Smooth muscle cell (in vitro differentiated cells): ENCODE results near the gene SELENOV. TPM values are rescaled to one million over a fixed set of nuclear protein-coding genes. Genes with fewer than 3 reads are reported as not detected.
A peak's percentile ranks its signal among the peaks of the same experiment; 100 is the strongest.

Experiments
- DNase-seq: peaks from one replicate; lab custom pipeline; 2025; ENCODE audit not compliant: unreplicated experiment; lab: John Stamatoyannopoulos, UW
- H2AFZ ChIP-seq: fragments of 200-600 bp; sonication (generic); 2 replicates; pipeline ENCODE4 v1.6.0; 2016; ENCODE audit warnings: antibody characterized with exemption, low read depth, mild to moderate bottlenecking
- H3F3A ChIP-seq: fragments of 200-600 bp; sonication (generic); 2 replicates; pipeline ENCODE4 v1.6.0; 2017; ENCODE audit warnings: antibody characterized with exemption, low read depth
- H3K27ac ChIP-seq: fragments of 200-600 bp; sonication (generic); 2 replicates; pipeline ENCODE4 v1.5.1; 2016; ENCODE audit warnings: low read depth, mild to moderate bottlenecking
- H3K27me3 ChIP-seq: fragments of 200-600 bp; sonication (generic); 2 replicates; pipeline ENCODE4 v1.6.1; 2016; ENCODE audit warnings: low read depth, mild to moderate bottlenecking
- H3K36me3 ChIP-seq: fragments of 200-600 bp; sonication (generic); 2 replicates; pipeline ENCODE4 v1.5.1; 2016; ENCODE audit warnings: low read depth
- H3K4me1 ChIP-seq: fragments of 200-600 bp; sonication (generic); 2 replicates; pipeline ENCODE4 v1.5.1; 2016; ENCODE audit warnings: low read depth
- H3K4me2 ChIP-seq: fragments of 200-600 bp; sonication (generic); 2 replicates; pipeline ENCODE4 v1.6.0; 2016; ENCODE audit warnings: mild to moderate bottlenecking
- H3K4me3 ChIP-seq: fragments of 200-600 bp; sonication (generic); 2 replicates; pipeline ENCODE4 v1.5.1; 2016; ENCODE audit warnings: mild to moderate bottlenecking
- H3K79me2 ChIP-seq: fragments of 200-600 bp; sonication (generic); 2 replicates; pipeline ENCODE4 v1.6.0; 2016; ENCODE audit warnings: low read depth, mild to moderate bottlenecking
- H3K9ac ChIP-seq: fragments of 200-600 bp; sonication (generic); 2 replicates; pipeline ENCODE4 v1.6.0; 2016; ENCODE audit warnings: low read depth
- H3K9me3 ChIP-seq: fragments of 200-600 bp; sonication (generic); replicated peaks from 2 replicates; pipeline ENCODE4 v1.5.1; 2016; ENCODE audit warnings: low read depth
- H4K20me1 ChIP-seq: fragments of 200-600 bp; sonication (generic); 2 replicates; pipeline ENCODE4 v1.6.0; 2016; ENCODE audit warnings: low read depth
- CTCF ChIP-seq: fragments of 200-600 bp; sonication (generic); IDR thresholded peaks from 2 replicates; pipeline ENCODE4 v1.5.1; 2017; ENCODE audit warnings: borderline replicate concordance, mild to moderate bottlenecking, antibody characterized with exemption; ENCODE audit not compliant: insufficient read depth, poor library complexity, severe bottlenecking
- WGBS: methylation state at CpG from one replicate; pipeline ENCODE4 v1.1.7; 2016; ENCODE audit warnings: low lambda C conversion rate; 5-methylcytosine and 5-hydroxymethylcytosine counted together
- polyA plus RNA-seq: library from polyadenylated mRNA; unstranded; fragments of >200 nt; fragmentation: Nextera tagmentation; extraction: Ambion mirVana; gene quantifications from 2 replicates; pipeline ENCODE4 v1.2.1, GENCODE V29; 2016
- total RNA-seq: library from RNA; depleted of rRNA; stranded (reverse); fragments of >200 nt; gene quantifications from 2 replicates; pipeline ENCODE4 v1.2.3, GENCODE V29; 2014

Gene SELENOV
- total and polyA plus RNA-seq, 2 experiments from 2014 or later = not detected

DNA sequence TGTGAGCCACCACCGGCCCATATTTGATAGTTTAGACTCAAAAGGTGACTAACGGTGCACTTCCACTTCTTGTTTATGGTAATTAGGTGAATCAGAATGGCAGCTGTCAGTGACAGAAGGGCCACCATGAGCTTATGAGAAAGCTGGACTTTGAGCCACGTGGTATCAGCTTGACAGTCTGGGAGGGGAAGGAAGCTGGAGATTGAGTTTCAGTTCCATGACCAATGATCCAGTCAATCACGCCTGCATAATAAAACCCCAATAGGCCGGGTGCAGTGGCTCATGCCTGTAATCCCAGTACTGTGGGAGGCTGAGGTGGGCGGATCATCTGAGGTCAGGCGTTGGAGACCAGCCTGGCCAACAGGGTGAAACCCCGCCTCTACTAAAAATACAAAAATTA is 9.6 kb downstream of the SELENOV start:
- Histone ChIP-seq H3K4me3 (no peak overlapping the region), H3K79me2 (no peaks in the 10 kb centered on the region), H3K36me3 (no peaks in the 10 kb centered on the region), H2AFZ (no peak overlapping the region), H4K20me1 (no peaks in the 10 kb centered on the region), H3F3A (no peaks in the 10 kb centered on the region), H3K4me2 (no peak overlapping the region), H3K27ac (no peak overlapping the region), H3K9ac (no peak overlapping the region), H3K4me1 (no peaks in the 10 kb centered on the region), H3K27me3 (no peaks in the 10 kb centered on the region), H3K9me3 (no peaks in the 10 kb centered on the region)
- WGBS = 87% methylated on average over 8 of the region's 8 CpGs
- TF ChIP-seq CTCF = no peak
- no peak for DNase-seq

DNA sequence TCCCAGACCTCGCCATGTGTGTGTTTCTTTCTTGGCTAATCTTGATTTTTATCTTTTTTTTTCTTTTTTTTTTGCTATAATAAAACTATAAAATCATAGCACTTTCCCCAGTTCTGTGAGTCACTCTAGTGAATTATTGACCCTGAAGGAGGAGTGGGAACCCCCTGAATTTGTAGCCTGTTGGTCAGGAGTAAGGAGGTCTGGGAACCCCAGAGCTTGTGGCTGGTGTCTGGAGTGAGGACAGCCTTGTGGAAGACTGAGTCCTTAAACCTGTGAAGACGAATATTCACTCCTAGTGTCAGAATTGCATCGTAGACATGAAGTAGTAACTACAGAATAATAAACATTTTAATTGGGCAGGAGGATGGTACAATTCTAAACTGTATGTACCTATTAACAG is 10.3 kb downstream of the SELENOV start:
- Histone ChIP-seq H2AFZ (no peak overlapping the region), H3K4me1 (no peaks in the 10 kb centered on the region), H3F3A (no peaks in the 10 kb centered on the region), H3K27me3 (no peaks in the 10 kb centered on the region), H3K79me2 (peaks cover 6% of the 10 kb centered on the region), H3K9me3 (no peaks in the 10 kb centered on the region), H3K9ac (no peak overlapping the region), H3K4me3 (no peak overlapping the region), H3K27ac (no peak overlapping the region), H3K36me3 (no peaks in the 10 kb centered on the region), H4K20me1 (no peaks in the 10 kb centered on the region), H3K4me2 (no peak overlapping the region)
- 96% methylated on average over 3 of the region's 3 CpGs for WGBS
- no peak for DNase-seq
- no peak for TF ChIP-seq CTCF

DNA sequence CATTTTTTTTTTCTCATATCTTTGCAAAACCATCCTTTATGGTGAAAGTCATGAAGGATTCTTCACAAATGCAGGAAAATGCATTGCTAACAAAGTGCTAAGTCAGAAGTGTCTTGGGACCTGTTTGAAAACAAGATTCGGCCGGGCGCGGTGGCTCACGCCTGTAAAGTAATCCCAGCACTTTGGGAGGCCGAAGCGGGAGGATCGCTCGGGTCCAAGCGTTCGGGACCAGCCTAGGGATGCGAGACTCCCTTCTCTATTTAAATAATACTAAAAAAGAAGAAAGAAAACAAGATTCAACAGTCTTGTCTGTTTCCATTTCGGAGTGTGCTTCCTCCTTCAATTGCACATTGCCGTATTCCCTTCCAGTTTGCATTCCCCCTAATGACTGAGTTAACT is 16.9 kb downstream of the SELENOV start:
- H3K36me3 ChIP-seq = no peaks in the 10 kb centered on the region
- no peaks in the 10 kb centered on the region for H3K9me3 ChIP-seq
- WGBS = 40% methylated on average over 14 of the region's 14 CpGs
- peaks cover 4% of the 10 kb centered on the region for H3F3A ChIP-seq
- peak overlapping the region; percentile 96 for H3K4me2 ChIP-seq
- peaks cover 27% of the 10 kb centered on the region for H3K79me2 ChIP-seq
- TF ChIP-seq CTCF = no peak
- H3K27me3 ChIP-seq = no peaks in the 10 kb centered on the region
- peak overlapping the region; percentile 87 for H2AFZ ChIP-seq
- H3K4me1 ChIP-seq = peaks cover 9% of the 10 kb centered on the region
- no peak for DNase-seq
- H3K9ac ChIP-seq = peak overlapping the region; percentile 72
- H3K27ac ChIP-seq = peak overlapping the region; percentile 43
- peak overlapping the region; percentile 83 for H3K4me3 ChIP-seq
- H4K20me1 ChIP-seq = peaks cover 14% of the 10 kb centered on the region

- Histone ChIP-seq H3K9me3 (no peaks in the 10 kb centered on the region), H2AFZ (peak within 1 kb of the TSS; percentile 87), H3K9ac (peak within 1 kb of the TSS; percentile 72), H3K4me3 (peak within 1 kb of the TSS; percentile 83), H3K27me3 (no peaks in the 10 kb centered on the region), H3K79me2 (peaks cover 27% of the 10 kb centered on the region), H3K27ac (peak within 1 kb of the TSS; percentile 43), H3F3A (peaks cover 4% of the 10 kb centered on the region), H3K36me3 (no peaks in the 10 kb centered on the region), H4K20me1 (peaks cover 14% of the 10 kb centered on the region), H3K4me1 (peaks cover 9% of the 10 kb centered on the region), H3K4me2 (peak within 1 kb of the TSS; percentile 96)
- DNase-seq = peak; percentile 82
- WGBS = 1% methylated on average over 65 of the region's 65 CpGs
- peak; percentile 88 for TF ChIP-seq CTCF
These were observed 17.5 kb downstream of the SELENOV start, which contains the start of gene EID2B for GRCh38 chr19:39532233-39533002. EID2B (minus strand) TSS chr19:39532852; CDS start chr19:39532802, 50 bp downstream.
